ENCODE measurements around the gene PTCD2. TPM values are rescaled to one million over a fixed set of nuclear protein-coding genes. Genes with fewer than 3 reads are reported as not detected.

Gene PTCD2
- total and polyA plus RNA-seq, 2 donors (not counting 3 experiments of a cell fraction or from before 2014, with no cell fraction given), result 4.3 to 6.7 TPM

DNA sequence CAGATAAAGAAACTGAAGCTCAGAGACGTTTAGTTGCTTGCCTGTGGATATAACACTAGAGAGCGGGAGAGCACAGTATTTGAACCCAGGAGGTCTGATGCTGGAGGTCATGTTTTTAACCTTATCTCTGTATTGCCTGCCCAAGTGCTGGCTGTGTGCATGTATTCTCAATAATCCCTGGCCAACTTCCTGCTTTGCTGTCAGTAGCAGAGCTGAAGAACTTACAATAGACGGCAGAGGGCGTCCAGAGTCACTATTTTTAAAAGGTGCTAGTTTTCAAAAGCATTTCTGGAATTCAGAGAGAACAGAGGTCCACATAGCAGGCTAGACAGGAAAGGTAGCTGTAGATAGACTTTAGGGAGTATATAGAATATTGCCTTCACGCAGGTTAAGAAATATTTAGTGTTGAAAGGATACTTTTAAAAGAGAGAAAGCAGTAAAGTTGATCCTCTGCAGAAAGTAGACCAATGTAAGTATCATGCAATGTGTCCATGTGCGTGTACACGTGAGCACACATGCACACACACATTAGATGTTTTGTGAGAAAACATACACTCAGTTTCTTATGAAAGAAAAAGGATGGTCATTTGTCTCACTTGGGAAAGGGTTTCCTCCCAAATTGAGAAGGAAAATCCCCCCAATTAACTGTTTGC lies 46.3 kb downstream of the PTCD2 start:
- H3K4me1 ChIP-seq (ENCODE audit: control insufficient read depth, extremely low read depth, insufficient read depth, low read length), result peaks cover 23% of the 10 kb centered on the region

More for the DNA sequence above, 46.3 kb downstream of the PTCD2 start:
- intact Hi-C loops (cut with micrococcal nuclease), result loop anchor here (1.0 to 2.0 kb wide), 7 partner anchors 22 to 476 kb away; partner anchors contain the start of genes MRPS27 and PTCD2
- Histone ChIP-seq H3K4me2 (ENCODE audit: insufficient read depth, low read length) (no peak overlapping the region), H3K27me3 (ENCODE audit: control insufficient read depth in 2 of 2, insufficient read depth in 2 of 2, low read length in 2 of 2) (no peaks in the 10 kb centered on the region), H3K9ac (replicated peaks; ENCODE audit: extremely low read depth, insufficient read depth, low read length) (no peak overlapping the region), H3K4me3 (replicated peaks in 1 of 3; ENCODE audit: insufficient read depth in 1 of 3, low read depth in 1 of 3, low read length in 3 of 3) (no peak overlapping the region), H3K36me3 (ENCODE audit: control insufficient read depth in 2 of 2, extremely low read depth in 1 of 2, insufficient read depth in 2 of 2, low read length in 2 of 2) (no peaks in the 10 kb centered on the region), H3K27ac (ENCODE audit: insufficient read depth, low read depth, low read length) (peak overlapping the region; percentile 23), H2AFZ (ENCODE audit: low read depth, low read length) (peak overlapping the region; percentile 20), H3K9me3 (replicated peaks; ENCODE audit: control insufficient read depth, insufficient read depth, low read length) (no peaks in the 10 kb centered on the region), H3K9me1 (replicated peaks; ENCODE audit: control insufficient read depth, extremely low read depth, insufficient read depth, low read length) (no peaks in the 10 kb centered on the region), H4K20me1 (replicated peaks; ENCODE audit: control insufficient read depth, extremely low read depth, insufficient read depth, low read length) (no peaks in the 10 kb centered on the region), H3K79me2 (ENCODE audit: control insufficient read depth, insufficient read depth, low read length) (no peaks in the 10 kb centered on the region)
- TF ChIP-seq JUN (IDR thresholded peaks at IDR 0.05; ENCODE audit: borderline replicate concordance, insufficient read depth, insufficient read length, low read depth), result no peak
- TF ChIP-seq MYC (IDR thresholded peaks at IDR 0.05; ENCODE audit: low read depth, low read length), result no peak
- no peak for TF ChIP-seq EZH2 (IDR thresholded peaks at IDR 0.05; ENCODE audit: borderline replicate concordance, low read depth, low read length, severe bottlenecking)
- TF ChIP-seq POLR2A (IDR thresholded peaks at IDR 0.05; ENCODE audit: low read depth, low read length), result no peak
- TF ChIP-seq, protein P1, sequence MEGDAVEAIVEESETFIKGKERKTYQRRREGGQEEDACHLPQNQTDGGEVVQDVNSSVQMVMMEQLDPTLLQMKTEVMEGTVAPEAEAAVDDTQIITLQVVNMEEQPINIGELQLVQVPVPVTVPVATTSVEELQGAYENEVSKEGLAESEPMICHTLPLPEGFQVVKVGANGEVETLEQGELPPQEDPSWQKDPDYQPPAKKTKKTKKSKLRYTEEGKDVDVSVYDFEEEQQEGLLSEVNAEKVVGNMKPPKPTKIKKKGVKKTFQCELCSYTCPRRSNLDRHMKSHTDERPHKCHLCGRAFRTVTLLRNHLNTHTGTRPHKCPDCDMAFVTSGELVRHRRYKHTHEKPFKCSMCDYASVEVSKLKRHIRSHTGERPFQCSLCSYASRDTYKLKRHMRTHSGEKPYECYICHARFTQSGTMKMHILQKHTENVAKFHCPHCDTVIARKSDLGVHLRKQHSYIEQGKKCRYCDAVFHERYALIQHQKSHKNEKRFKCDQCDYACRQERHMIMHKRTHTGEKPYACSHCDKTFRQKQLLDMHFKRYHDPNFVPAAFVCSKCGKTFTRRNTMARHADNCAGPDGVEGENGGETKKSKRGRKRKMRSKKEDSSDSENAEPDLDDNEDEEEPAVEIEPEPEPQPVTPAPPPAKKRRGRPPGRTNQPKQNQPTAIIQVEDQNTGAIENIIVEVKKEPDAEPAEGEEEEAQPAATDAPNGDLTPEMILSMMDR (IDR thresholded peaks at IDR 0.05; ENCODE audit: extremely low read depth in 1 of 2, insufficient read depth in 1 of 2, low read depth in 1 of 2, low read length in 2 of 2), result peak; percentile 66 to 76
- POLR2A ChIA-PET, result interaction anchor here (1.3 kb wide), 1 partner anchor 46 kb away, joined by 4 read pairs; the partner anchor contains the start of genes MRPS27 and PTCD2
- BruUV-seq (replicated peaks), result no TSS peak
- dilution Hi-C loops (cut with MboI; ENCODE audit: extremely low pct_ligation_motif_present, low sequenced_read_pairs), result no loop called here
- CTCF ChIA-PET, result interaction anchor here (0.6 to 8.1 kb wide), 65 partner anchors 10 to 545 kb away, joined by 3 to 223 read pairs (median 4); partner anchors contain the start of genes MRPS27, PTCD2, TNPO1 and ZNF366
- peak; percentile 92 for FAIRE-seq
- DNase-seq (ENCODE audit: low read depth, low spot score), result peak; percentile 87
